Astrocyte (in vitro differentiated cells and primary cell): Measurements from ENCODE around the gene CSMD2. TPM values are rescaled to one million over a fixed set of nuclear protein-coding genes. Genes with fewer than 3 reads are reported as not detected.

Experiments
- DNase-seq: peaks from one replicate; pipeline ENCODE4 v3.0.0-alpha.2; 2010; ENCODE audit warnings: low read depth
- FAIRE-seq: peaks from 2 replicates; lab custom pipeline; 2011; peaks lifted over from hg19 to GRCh38; lab: Jason Lieb, UNC
- H2AFZ ChIP-seq: 2 replicates; pipeline ENCODE4 v1.6.0; 2012; ENCODE audit warnings: low read depth, low read length, inconsistent platforms
- H3K27ac ChIP-seq: 2 replicates; pipeline ENCODE4 v1.5.1; 2011; ENCODE audit warnings: low read depth, low read length, inconsistent platforms
- H3K27me3 ChIP-seq: 2 replicates; pipeline ENCODE4 v1.6.0; 2011; ENCODE audit warnings: low read length, inconsistent platforms; ENCODE audit not compliant: insufficient read depth
- H3K36me3 ChIP-seq: 2 replicates; pipeline ENCODE4 v1.5.1; 2011; ENCODE audit warnings: low read length, inconsistent platforms; ENCODE audit not compliant: insufficient read depth
- H3K4me1 ChIP-seq: 2 replicates; pipeline ENCODE4 v1.5.1; 2011; ENCODE audit warnings: low read length, inconsistent platforms; ENCODE audit not compliant: insufficient read depth
- H3K4me2 ChIP-seq: 2 replicates; pipeline ENCODE4 v1.6.0; 2012; ENCODE audit warnings: low read length, inconsistent platforms
- H3K4me3 ChIP-seq: 2 replicates; pipeline ENCODE4 v1.5.1; 2011; ENCODE audit warnings: low read depth, mild to moderate bottlenecking, low read length, inconsistent platforms; ENCODE audit not compliant: insufficient read depth
- H3K79me2 ChIP-seq: 2 replicates; pipeline ENCODE4 v1.6.0; 2012; ENCODE audit warnings: mild to moderate bottlenecking, low read length, inconsistent platforms; ENCODE audit not compliant: insufficient read depth
- H3K9ac ChIP-seq: 2 replicates; pipeline ENCODE4 v1.6.0; 2012; ENCODE audit warnings: mild to moderate bottlenecking, low read length, inconsistent platforms
- H3K9me3 ChIP-seq: 2 replicates; pipeline ENCODE4 v1.5.1; 2012; ENCODE audit warnings: low read depth, mild to moderate bottlenecking, low read length, inconsistent platforms; ENCODE audit not compliant: insufficient read depth
- H4K20me1 ChIP-seq: 2 replicates; pipeline ENCODE4 v1.6.0; 2012; ENCODE audit warnings: low read length, inconsistent platforms; ENCODE audit not compliant: insufficient read depth
- H3K27ac Mint-ChIP-seq: one replicate; pipeline ENCODE4 v1.8.0; 2021; ENCODE audit warnings: mild to moderate bottlenecking, mixed read lengths; ENCODE audit not compliant: unreplicated experiment
- H3K27me3 Mint-ChIP-seq: one replicate; pipeline ENCODE4 v1.8.0; 2021; ENCODE audit warnings: low read depth, mixed read lengths; ENCODE audit not compliant: unreplicated experiment
- H3K36me3 Mint-ChIP-seq: one replicate; pipeline ENCODE4 v1.8.0; 2021; ENCODE audit warnings: low read depth, mixed read lengths; ENCODE audit not compliant: unreplicated experiment
- H3K4me1 Mint-ChIP-seq: one replicate; pipeline ENCODE4 v1.8.0; 2021; ENCODE audit warnings: low read depth, mixed read lengths; ENCODE audit not compliant: unreplicated experiment
- H3K4me3 Mint-ChIP-seq: one replicate; pipeline ENCODE4 v1.8.0; 2021; ENCODE audit warnings: mild to moderate bottlenecking, moderate library complexity, mixed read lengths; ENCODE audit not compliant: unreplicated experiment
- H3K9me3 Mint-ChIP-seq: one replicate; pipeline ENCODE4 v1.8.0; 2021; ENCODE audit warnings: mild to moderate bottlenecking, mixed read lengths; ENCODE audit not compliant: unreplicated experiment
- CTCF ChIP-seq: IDR thresholded peaks from 2 replicates; pipeline ENCODE4 v1.5.1; 2011; ENCODE audit warnings: low read depth, mild to moderate bottlenecking, inconsistent platforms, low read length, moderate library complexity; ENCODE audit not compliant: insufficient read depth
- EZH2 ChIP-seq: IDR thresholded peaks from 2 replicates; pipeline ENCODE4 v1.6.1; 2012; ENCODE audit warnings: mild to moderate bottlenecking, low read length, inconsistent platforms; ENCODE audit not compliant: insufficient read depth
- total RNA-seq: library from RNA; stranded (reverse); gene quantifications from 2 replicates; pipeline ENCODE4 v1.2.1, GENCODE V29; 2021

The CSMD2 gene
- total RNA-seq, 1 donor from 2014 or later, result 11.1 TPM

GRCh38 chr1:33563699-33564098 is 601.3 kb downstream of the CSMD2 start:
- Histone ChIP-seq H3K36me3 (no peaks in the 10 kb centered on the region), H3K27ac (no peak overlapping the region), H3K9ac (no peak overlapping the region), H4K20me1 (no peaks in the 10 kb centered on the region), H2AFZ (no peak overlapping the region), H3K27me3 (no peaks in the 10 kb centered on the region), H3K4me3 (no peak overlapping the region), H3K4me2 (no peak overlapping the region), H3K4me1 (no peaks in the 10 kb centered on the region), H3K79me2 (no peaks in the 10 kb centered on the region), H3K9me3 (no peaks in the 10 kb centered on the region)
- DNase-seq, result no peak
- H3K9me3 Mint-ChIP-seq, result peaks cover 5% of the 10 kb centered on the region
- FAIRE-seq, result no peak
- no peaks in the 10 kb centered on the region for H3K4me1 Mint-ChIP-seq
- no peak overlapping the region for H3K27ac Mint-ChIP-seq
- H3K27me3 Mint-ChIP-seq, result peaks cover 13% of the 10 kb centered on the region
- H3K36me3 Mint-ChIP-seq, result peaks cover 21% of the 10 kb centered on the region
- no peak overlapping the region for H3K4me3 Mint-ChIP-seq
- TF ChIP-seq CTCF, result no peak
- TF ChIP-seq EZH2, result no peak

- FAIRE-seq, result no peak
These were observed 602.5 kb downstream of the CSMD2 start for GRCh38 chr1:33562563-33562962.

More at GRCh38 chr1:33562563-33562962, 602.5 kb downstream of the CSMD2 start:
- H3K27me3 Mint-ChIP-seq, result peaks cover 13% of the 10 kb centered on the region
- Histone ChIP-seq H3K4me1 (no peaks in the 10 kb centered on the region), H3K27ac (no peak overlapping the region), H3K36me3 (peaks cover 3% of the 10 kb centered on the region), H3K79me2 (no peaks in the 10 kb centered on the region), H3K4me2 (no peak overlapping the region), H3K9me3 (no peaks in the 10 kb centered on the region), H4K20me1 (no peaks in the 10 kb centered on the region), H3K9ac (no peak overlapping the region), H3K27me3 (no peaks in the 10 kb centered on the region), H3K4me3 (no peak overlapping the region), H2AFZ (no peak overlapping the region)
- no peaks in the 10 kb centered on the region for H3K4me1 Mint-ChIP-seq
- H3K36me3 Mint-ChIP-seq, result peaks cover 24% of the 10 kb centered on the region
- H3K9me3 Mint-ChIP-seq, result peaks cover 5% of the 10 kb centered on the region
- no peak for DNase-seq
- TF ChIP-seq EZH2 (no peak), CTCF (no peak)
- H3K27ac Mint-ChIP-seq, result no peak overlapping the region
- no peak overlapping the region for H3K4me3 Mint-ChIP-seq
